Skeletal muscle satellite cell (primary cell): Measurements from ENCODE around the gene COLGALT1.

Experiments used
- H3K27me3 ChIP-seq: 2 replicates; pipeline ENCODE4 v1.7.0; 2013; ENCODE audit warnings: low read length; ENCODE audit not compliant: control insufficient read depth, insufficient read depth
- H3K36me3 ChIP-seq: 2 replicates; pipeline ENCODE4 v1.7.0; 2013; ENCODE audit warnings: mild to moderate bottlenecking, control low read depth, low read length; ENCODE audit not compliant: insufficient read depth
- H3K4me1 ChIP-seq: 2 replicates; pipeline ENCODE4 v1.7.0; 2013; ENCODE audit warnings: low read length; ENCODE audit not compliant: control insufficient read depth, insufficient read depth
- H3K4me2 ChIP-seq: 2 replicates; pipeline ENCODE4 v1.7.0; 2013; ENCODE audit warnings: mild to moderate bottlenecking, low read length
- H3K4me3 ChIP-seq: 2 replicates; pipeline ENCODE4 v1.7.0; 2013; ENCODE audit warnings: low read length
- H3K9ac ChIP-seq: 2 replicates; pipeline ENCODE4 v1.7.0; 2013; ENCODE audit warnings: mild to moderate bottlenecking, low read depth, low read length, moderate library complexity
- H3K9me3 ChIP-seq: replicated peaks from 2 replicates; pipeline ENCODE4 v1.7.0; 2013; ENCODE audit warnings: mild to moderate bottlenecking, control low read depth, low read length

Gene COLGALT1

DNA sequence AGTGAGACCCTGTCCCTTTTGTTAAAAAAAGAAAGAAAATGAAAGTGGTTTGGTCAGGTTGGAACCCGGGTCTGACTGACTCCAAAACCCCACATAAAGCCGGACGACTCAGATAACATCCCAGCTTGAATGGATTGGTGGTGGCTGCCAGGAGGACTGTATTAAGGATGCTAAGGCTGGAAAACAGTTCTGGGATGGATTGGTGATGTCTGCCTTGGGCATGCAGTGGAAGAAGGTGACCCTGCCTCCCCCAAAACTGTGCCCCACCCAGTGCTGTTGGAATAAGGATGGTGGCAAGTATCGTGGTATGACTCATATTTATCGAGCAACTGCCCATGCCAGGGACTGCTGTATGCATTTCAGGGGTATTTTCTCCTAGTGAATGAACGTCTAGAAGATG lies 18.5 kb upstream of the COLGALT1 start:
- H3K4me2 ChIP-seq, result no peak overlapping the region
- no peaks in the 10 kb centered on the region for H3K36me3 ChIP-seq
- no peak overlapping the region for H3K9ac ChIP-seq
- H3K4me1 ChIP-seq, result peaks cover 9% of the 10 kb centered on the region
- no peak overlapping the region for H3K4me3 ChIP-seq
- no peaks in the 10 kb centered on the region for H3K9me3 ChIP-seq
- H3K27me3 ChIP-seq, result peaks cover 23% of the 10 kb centered on the region

DNA sequence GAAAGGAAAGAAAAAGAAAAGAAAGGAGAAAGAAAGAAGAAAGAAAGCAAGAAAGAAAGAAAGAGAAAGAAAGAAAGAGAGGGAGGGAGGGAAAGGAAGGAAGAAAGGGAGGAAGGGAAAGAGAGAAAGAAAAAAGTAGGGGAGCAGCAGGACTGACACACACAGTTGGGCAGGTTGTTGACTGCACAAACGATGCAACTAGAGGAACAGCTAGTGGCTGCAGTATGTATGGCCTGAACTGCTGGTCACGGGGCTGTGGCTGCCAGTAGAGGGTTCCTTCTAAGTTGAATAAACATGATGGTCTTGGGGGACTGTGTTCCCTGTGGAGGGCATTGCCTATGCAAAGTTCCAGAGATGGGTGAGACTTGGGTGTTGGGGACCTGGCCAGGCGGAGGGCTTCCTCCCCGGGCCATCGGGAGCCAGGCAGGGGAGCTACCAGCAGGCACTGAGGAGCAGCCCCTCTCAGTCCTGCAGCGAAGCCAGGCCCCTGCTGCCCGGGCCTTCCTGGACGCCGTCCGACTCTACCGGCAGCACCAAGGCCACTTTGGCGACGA lies 16.7 kb upstream of the COLGALT1 start:
- Histone ChIP-seq H3K4me2 (peak overlapping the region; percentile 93), H3K36me3 (no peaks in the 10 kb centered on the region), H3K4me1 (peaks cover 9% of the 10 kb centered on the region), H3K9ac (peak overlapping the region; percentile 57), H3K27me3 (peaks cover 28% of the 10 kb centered on the region), H3K4me3 (peak overlapping the region; percentile 66), H3K9me3 (no peaks in the 10 kb centered on the region)

DNA sequence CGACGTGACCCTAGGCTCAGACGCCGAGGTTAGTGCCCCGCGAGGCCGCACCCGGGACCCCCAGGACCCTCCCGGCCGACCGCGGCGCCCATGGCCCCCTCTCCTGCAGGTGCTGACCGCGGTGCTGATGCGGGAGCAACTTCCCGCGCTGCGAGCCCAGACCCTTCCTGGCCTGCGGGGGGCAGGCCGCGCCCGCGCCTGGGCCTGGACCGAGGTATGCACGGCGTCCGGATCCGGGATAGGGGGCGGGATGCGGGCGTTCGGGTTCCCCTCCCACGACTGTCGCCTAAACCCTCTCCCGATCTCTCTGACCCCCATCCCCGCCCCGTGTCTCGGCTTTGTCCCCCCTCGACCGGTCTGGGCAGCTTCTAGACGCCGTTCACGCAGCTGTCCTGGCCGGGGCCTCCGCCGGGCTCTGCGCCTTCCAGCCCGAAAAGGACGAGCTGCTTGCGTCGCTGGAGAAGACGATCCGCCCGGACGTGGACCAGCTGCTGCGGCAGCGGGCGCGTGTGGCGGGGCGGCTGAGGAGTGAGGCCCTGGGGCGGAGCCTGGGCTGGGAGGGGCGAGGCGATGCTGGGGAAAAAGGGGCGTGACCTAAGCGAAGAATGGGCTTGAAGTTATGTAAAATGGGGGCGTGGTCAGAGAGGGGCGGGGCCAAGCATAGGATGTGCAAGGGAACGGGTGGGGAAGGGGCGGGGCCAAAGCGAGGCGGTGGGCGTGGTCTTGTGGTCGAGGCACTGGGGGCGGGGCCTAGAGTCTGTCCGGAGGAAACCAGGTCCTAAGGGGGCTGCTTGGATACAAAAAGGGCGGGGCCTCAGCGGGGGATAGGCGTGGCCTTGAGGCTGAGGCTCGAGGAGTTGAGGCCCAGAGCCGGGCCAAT lies 16.0 kb upstream of the COLGALT1 start:
- peak overlapping the region; percentile 57 for H3K9ac ChIP-seq
- no peaks in the 10 kb centered on the region for H3K36me3 ChIP-seq

GRCh38 chr19:17540174-17540573 lies 15.3 kb upstream of the COLGALT1 start:
- H3K36me3 ChIP-seq, result no peaks in the 10 kb centered on the region
- H3K4me2 ChIP-seq, result no peak overlapping the region
- H3K9ac ChIP-seq, result no peak overlapping the region
- H3K27me3 ChIP-seq, result peaks cover 24% of the 10 kb centered on the region
- H3K4me3 ChIP-seq, result no peak overlapping the region
- H3K9me3 ChIP-seq, result no peaks in the 10 kb centered on the region
- H3K4me1 ChIP-seq, result peaks cover 9% of the 10 kb centered on the region

More for the DNA sequence above, 16.0 kb upstream of the COLGALT1 start:
- Histone ChIP-seq H3K4me1 (peaks cover 9% of the 10 kb centered on the region), H3K9me3 (no peaks in the 10 kb centered on the region), H3K27me3 (peaks cover 28% of the 10 kb centered on the region), H3K4me3 (peak overlapping the region; percentile 66), H3K4me2 (peak overlapping the region; percentile 93)

DNA sequence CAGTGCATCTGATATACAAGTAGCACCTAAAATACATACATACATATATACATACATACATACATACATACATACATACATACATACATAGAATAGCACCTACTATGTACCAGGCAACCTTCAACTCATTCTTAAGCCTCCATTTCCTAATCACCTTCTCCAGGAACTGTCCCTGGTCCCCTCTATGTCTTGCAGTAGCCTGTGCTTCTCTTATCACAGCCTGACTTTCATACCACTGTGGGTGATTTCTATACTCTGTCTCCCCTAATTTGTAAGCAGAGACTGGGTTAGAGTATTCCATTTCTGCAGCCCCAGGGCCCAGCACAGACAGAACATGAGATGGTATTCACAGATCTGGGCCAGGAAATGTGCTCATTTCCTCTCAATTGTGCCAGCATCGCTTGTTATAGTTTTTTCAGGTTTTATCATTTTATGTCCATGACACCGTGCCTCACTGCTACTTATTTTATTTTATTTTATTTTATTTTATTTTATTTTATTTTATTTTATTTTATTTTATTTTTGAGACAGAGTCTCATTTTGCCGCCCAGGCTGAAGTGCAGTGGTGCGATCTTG lies 14.2 kb upstream of the COLGALT1 start:
- Histone ChIP-seq H3K9me3 (no peaks in the 10 kb centered on the region), H3K4me2 (no peak overlapping the region), H3K4me3 (no peak overlapping the region), H3K9ac (no peak overlapping the region), H3K27me3 (peaks cover 20% of the 10 kb centered on the region), H3K36me3 (no peaks in the 10 kb centered on the region), H3K4me1 (peaks cover 9% of the 10 kb centered on the region)

- Histone ChIP-seq H3K4me3 (no peak overlapping the region), H3K36me3 (no peaks in the 10 kb centered on the region)
Measured at GRCh38 chr19:17542042-17542441, 13.4 kb upstream of the COLGALT1 start.

DNA sequence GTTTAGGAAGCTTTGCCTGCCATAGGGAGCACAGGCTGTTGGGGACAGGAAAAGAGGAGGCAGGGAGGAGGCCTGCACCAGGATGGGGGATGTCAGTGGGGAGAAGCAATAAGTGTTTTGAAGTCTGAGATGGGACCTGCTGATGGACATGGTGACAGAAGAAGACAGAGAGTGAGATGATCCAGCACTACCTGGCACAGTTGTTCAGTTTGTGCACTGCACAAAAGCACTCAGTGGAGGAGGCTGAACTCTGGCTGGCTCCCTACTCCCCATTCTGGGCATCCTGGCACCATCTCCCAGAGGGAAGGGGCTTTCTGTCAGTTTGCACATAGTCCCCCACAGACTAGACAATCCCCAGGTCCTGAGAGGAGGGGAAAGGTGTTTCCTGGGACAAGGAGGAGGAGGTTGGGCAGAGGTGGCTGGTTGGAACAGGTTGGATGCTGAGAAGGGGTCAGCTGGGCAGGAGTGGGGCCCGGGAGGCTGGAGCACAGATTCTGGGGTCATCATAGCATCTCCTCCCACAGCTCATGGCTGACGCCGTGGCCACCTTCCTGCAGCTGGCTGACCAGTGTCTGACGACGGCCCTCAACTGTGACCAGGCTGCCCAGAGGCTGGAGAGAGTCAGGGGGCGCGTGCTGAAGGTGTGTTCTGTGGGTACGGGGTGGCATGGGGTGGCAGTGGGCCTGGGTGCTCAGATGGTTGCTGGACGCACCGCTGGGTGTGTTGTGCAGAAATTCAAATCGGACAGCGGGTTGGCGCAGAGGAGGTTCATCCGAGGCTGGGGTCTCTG lies 12.5 kb upstream of the COLGALT1 start:
- H3K4me2 ChIP-seq, result no peak overlapping the region
- no peaks in the 10 kb centered on the region for H3K36me3 ChIP-seq
- peaks cover 20% of the 10 kb centered on the region for H3K27me3 ChIP-seq
- H3K9ac ChIP-seq, result no peak overlapping the region
- peaks cover 9% of the 10 kb centered on the region for H3K4me1 ChIP-seq
- H3K9me3 ChIP-seq, result no peaks in the 10 kb centered on the region
- no peak overlapping the region for H3K4me3 ChIP-seq

More at GRCh38 chr19:17542042-17542441, 13.4 kb upstream of the COLGALT1 start:
- no peaks in the 10 kb centered on the region for H3K9me3 ChIP-seq
- H3K4me2 ChIP-seq, result no peak overlapping the region
- no peak overlapping the region for H3K9ac ChIP-seq
- peaks cover 20% of the 10 kb centered on the region for H3K27me3 ChIP-seq
- H3K4me1 ChIP-seq, result peaks cover 9% of the 10 kb centered on the region

DNA sequence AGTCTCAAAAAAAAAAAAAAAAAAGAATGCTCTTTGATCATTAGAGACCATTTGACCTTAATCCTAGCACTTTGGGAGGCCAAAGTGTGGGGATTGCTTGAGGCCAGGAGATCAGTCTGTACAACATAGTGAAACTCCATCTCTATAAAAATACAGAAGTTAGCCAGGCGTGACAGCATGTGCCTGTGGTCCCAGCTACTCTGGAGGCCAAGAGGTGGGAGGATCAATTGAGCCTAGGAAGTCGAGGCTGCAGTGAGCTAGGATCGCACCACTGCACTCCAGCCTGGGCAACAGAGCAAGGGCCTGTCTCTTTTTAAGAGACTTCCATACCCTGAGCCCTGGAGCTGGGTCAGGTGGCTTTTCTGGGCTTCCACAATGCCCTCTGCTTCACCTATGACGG lies 11.5 kb upstream of the COLGALT1 start:
- Histone ChIP-seq H3K9ac (no peak overlapping the region), H3K9me3 (no peaks in the 10 kb centered on the region), H3K27me3 (peaks cover 15% of the 10 kb centered on the region), H3K4me2 (no peak overlapping the region), H3K4me1 (peaks cover 6% of the 10 kb centered on the region), H3K36me3 (no peaks in the 10 kb centered on the region), H3K4me3 (no peak overlapping the region)

GRCh38 chr19:17544418-17544817 lies 11.0 kb upstream of the COLGALT1 start:
- no peaks in the 10 kb centered on the region for H3K9me3 ChIP-seq
- H3K4me2 ChIP-seq, result no peak overlapping the region
- H3K36me3 ChIP-seq, result no peaks in the 10 kb centered on the region
- H3K4me1 ChIP-seq, result peaks cover 2% of the 10 kb centered on the region
- H3K27me3 ChIP-seq, result peaks cover 13% of the 10 kb centered on the region
- H3K4me3 ChIP-seq, result no peak overlapping the region
- no peak overlapping the region for H3K9ac ChIP-seq

DNA sequence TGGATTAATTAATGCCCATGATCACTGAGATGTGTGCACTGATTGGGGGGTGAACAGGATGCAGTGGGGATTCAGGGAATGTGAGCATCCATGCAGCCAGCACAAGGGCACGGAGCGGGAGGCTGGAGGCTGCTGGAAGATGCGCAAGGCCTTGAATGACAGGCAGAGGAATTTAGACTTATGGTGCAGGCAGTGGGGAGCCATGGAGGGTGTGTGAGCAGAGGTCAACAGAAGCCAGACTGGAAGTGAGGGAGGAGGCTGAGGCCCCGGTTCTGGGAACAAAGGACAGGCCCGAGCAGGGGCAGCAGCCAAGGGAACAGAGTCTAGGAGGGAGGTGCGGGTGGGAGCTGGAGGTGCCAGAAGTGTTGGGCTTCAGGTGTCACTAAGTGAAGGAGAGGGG lies 7.3 kb upstream of the COLGALT1 start:
- Histone ChIP-seq H3K9me3 (no peaks in the 10 kb centered on the region), H3K27me3 (peaks cover under 1% of the 10 kb centered on the region), H3K36me3 (no peaks in the 10 kb centered on the region), H3K4me3 (no peak overlapping the region), H3K9ac (no peak overlapping the region), H3K4me2 (no peak overlapping the region), H3K4me1 (no peaks in the 10 kb centered on the region)

- Histone ChIP-seq H3K4me1 (peaks cover 6% of the 10 kb centered on the region), H3K4me2 (no peak overlapping the region), H3K27me3 (no peaks in the 10 kb centered on the region), H3K4me3 (no peak overlapping the region), H3K36me3 (no peaks in the 10 kb centered on the region), H3K9ac (no peak overlapping the region), H3K9me3 (no peaks in the 10 kb centered on the region)
Measured at GRCh38 chr19:17549085-17549740, 6.2 kb upstream of the COLGALT1 start.
